Gastroesophageal sphincter (tissue), 4 donors: ENCODE results near the gene ERCC6. TPM values are rescaled to one million over a fixed set of nuclear protein-coding genes. Genes with fewer than 3 reads are reported as not detected.

Experiments used
- ATAC-seq: fragments of 150-250 bp; one replicate; pipeline ENCODE4 v1.9.1; 2016; ENCODE audit warnings: mild to moderate bottlenecking, moderate library complexity
- H3K27ac ChIP-seq, 4 donors: fragments of 200-600 bp; sonication (generic) in 3 of 4; 1 replicate in 3 of 4; 2 replicates in 1 of 4; pipeline ENCODE4 v1.5.1; 2016 to 2019
- H3K27me3 ChIP-seq: fragments of 200-600 bp; sonication (generic); one replicate; pipeline ENCODE4 v1.5.1; 2019
- H3K36me3 ChIP-seq, 2 donors: fragments of 200-600 bp; sonication (generic); one replicate each; pipeline ENCODE4 v1.5.1; 2019; ENCODE audit warnings: control low read depth in 1 of 2
- H3K4me1 ChIP-seq, 3 donors: fragments of 200-600 bp; sonication (generic); 1 replicate in 2 of 3; 2 replicates in 1 of 3; pipeline ENCODE4 v1.5.1; 2016 to 2019; ENCODE audit warnings: control low read depth in 2 of 3
- H3K4me3 ChIP-seq, 2 donors: fragments of 200-600 bp; sonication (generic); one replicate each; pipeline ENCODE4 v1.5.1; 2019; ENCODE audit warnings: mild to moderate bottlenecking in 1 of 2, moderate library complexity in 1 of 2
- H3K9me3 ChIP-seq, 3 donors: fragments of 200-600 bp; sonication (generic); one replicate each; pipeline ENCODE4 v1.5.1; 2017 to 2019; ENCODE audit warnings: control low read depth in 2 of 3
- CTCF ChIP-seq, 4 experiments: fragments of 200-600 bp in 2 of 4; fragments of 450-650 bp in 2 of 4; sonication (generic) in 1 of 4; IDR thresholded peaks; one replicate each; pipeline ENCODE4 v1.5.1; 2017 to 2019; ENCODE audit warnings: antibody characterized with exemption in 4 of 4, mild to moderate bottlenecking in 2 of 4, moderate library complexity in 2 of 4
- EP300 ChIP-seq: sonication (generic); formaldehyde crosslinking; IDR thresholded peaks from one replicate; pipeline ENCODE4 v1.6.1; 2017; ENCODE audit warnings: antibody characterized with exemption, mild to moderate bottlenecking
- POLR2A ChIP-seq, 2 donors: fragments of 450-650 bp; IDR thresholded peaks; one replicate each; pipeline ENCODE4 v1.6.1; 2017; ENCODE audit warnings: antibody characterized with exemption in 2 of 2, mild to moderate bottlenecking in 2 of 2, moderate library complexity in 1 of 2
- POLR2AphosphoS5 ChIP-seq: sonication (generic); formaldehyde crosslinking; IDR thresholded peaks from one replicate; pipeline ENCODE4 v1.6.1; 2017; ENCODE audit warnings: antibody characterized with exemption
- WGBS, 2 donors: methylation state at CpG; one replicate each; pipeline ENCODE4 v1.1.5; 2018; ENCODE audit warnings: low coverage in 1 of 2; 5-methylcytosine and 5-hydroxymethylcytosine counted together
- total RNA-seq, 4 donors: library from RNA; depleted of rRNA; stranded (reverse); fragments of >200 nt; gene quantifications; one replicate each; pipeline ENCODE4 v1.1.0, GENCODE V29; 2016

Gene ERCC6
- total RNA-seq, 4 donors from 2014 or later = 9.6 to 13.5 (median 11.0) TPM

- Histone ChIP-seq H3K9me3 (peaks cover 0 to 9% (median 0%) of the 10 kb centered on the region in 3 donors), H3K4me1 (no peaks in the 10 kb centered on the region), H3K27ac (no peak overlapping the region), H3K27me3 (peaks cover 21% of the 10 kb centered on the region), H3K36me3 (no peaks in the 10 kb centered on the region), H3K4me3 (no peak overlapping the region)
- TF ChIP-seq CTCF (IDR thresholded peaks at IDR 0.05) = no peak
- TF ChIP-seq POLR2AphosphoS5 = no peak
- no peak for TF ChIP-seq EP300
- no peak for TF ChIP-seq POLR2A (IDR thresholded peaks at IDR 0.05)
- no peak for ATAC-seq
- WGBS, 2 donors = 11 to 13% methylated on average over 1 of the region's 1 CpG
Observed at GRCh38 chr10:49559476-49559875, 20.6 kb upstream of the ERCC6 start.

GRCh38 chr10:49558190-49558589, 19.3 kb upstream of the ERCC6 start:
- H3K9me3 ChIP-seq = peaks cover 0 to 9% (median 0%) of the 10 kb centered on the region in 3 donors
- ATAC-seq = no peak
- TF ChIP-seq POLR2A (IDR thresholded peaks at IDR 0.05) (no peak), CTCF (IDR thresholded peaks at IDR 0.05) (no peak), EP300 (no peak), POLR2AphosphoS5 (no peak)
- no peaks in the 10 kb centered on the region for H3K4me1 ChIP-seq
- peaks cover 20% of the 10 kb centered on the region for H3K27me3 ChIP-seq
- H3K36me3 ChIP-seq = no peaks in the 10 kb centered on the region
- WGBS, 2 donors = 59 to 82% methylated on average over 5 of the region's 5 CpGs
- H3K27ac ChIP-seq = no peak overlapping the region
- no peak overlapping the region for H3K4me3 ChIP-seq

GRCh38 chr10:49557681-49558080, 18.8 kb upstream of the ERCC6 start:
- Histone ChIP-seq H3K27ac (no peak overlapping the region), H3K9me3 (peaks cover 0 to 9% (median 0%) of the 10 kb centered on the region in 3 donors), H3K4me3 (no peak overlapping the region), H3K27me3 (peaks cover 20% of the 10 kb centered on the region), H3K4me1 (no peaks in the 10 kb centered on the region), H3K36me3 (no peaks in the 10 kb centered on the region)
- 68 to 73% methylated on average over 2 of the region's 2 CpGs for WGBS, 2 donors
- TF ChIP-seq POLR2AphosphoS5 (no peak), POLR2A (IDR thresholded peaks at IDR 0.05) (no peak), CTCF (IDR thresholded peaks at IDR 0.05) (no peak), EP300 (no peak)
- no peak for ATAC-seq

GRCh38 chr10:49556723-49557122, 17.8 kb upstream of the ERCC6 start:
- Histone ChIP-seq H3K4me1 (no peaks in the 10 kb centered on the region), H3K36me3 (no peaks in the 10 kb centered on the region), H3K27me3 (peaks cover 20% of the 10 kb centered on the region), H3K27ac (no peak overlapping the region), H3K4me3 (no peak overlapping the region), H3K9me3 (peaks cover 0 to 9% (median 0%) of the 10 kb centered on the region in 3 donors)
- 50% methylated on average over 1 of the region's 1 CpG; no CpG with 5 or more reads in 1 of the 2 donors for WGBS, 2 donors
- ATAC-seq = no peak
- TF ChIP-seq POLR2AphosphoS5 (no peak), EP300 (no peak), POLR2A (IDR thresholded peaks at IDR 0.05) (no peak), CTCF (IDR thresholded peaks at IDR 0.05) (no peak)

- H3K27me3 ChIP-seq = no peaks in the 10 kb centered on the region
- H3K4me1 ChIP-seq = no peaks in the 10 kb centered on the region
- no peak overlapping the region for H3K27ac ChIP-seq
- H3K4me3 ChIP-seq = no peak overlapping the region
- no peak for ATAC-seq
- WGBS, 2 donors = 61 to 73% methylated on average over 2 of the region's 2 CpGs
- TF ChIP-seq CTCF (IDR thresholded peaks at IDR 0.05) = no peak
- TF ChIP-seq POLR2A (IDR thresholded peaks at IDR 0.05) = no peak
- no peak for TF ChIP-seq POLR2AphosphoS5
- TF ChIP-seq EP300 = no peak
- peaks cover 0 to 9% (median 0%) of the 10 kb centered on the region in 3 donors for H3K9me3 ChIP-seq
- H3K36me3 ChIP-seq = no peaks in the 10 kb centered on the region
Observed at GRCh38 chr10:49552277-49552676, 13.4 kb upstream of the ERCC6 start.
